HepG2 (cell line): ENCODE results near the gene GFY. TPM values are rescaled to one million over a fixed set of nuclear protein-coding genes. Genes with fewer than 3 reads are reported as not detected.
A peak's percentile ranks its signal among the peaks of the same experiment; 100 is the strongest.

Experiments
- ELF3 ChIP-seq: IDR thresholded peaks from 2 replicates; pipeline ENCODE4 v1.6.1; 2016; ENCODE audit warnings: missing genetic modification reagents, missing compliant biosample characterization
- GFI1 ChIP-seq: sonication (generic); formaldehyde crosslinking; IDR thresholded peaks from 2 replicates; pipeline ENCODE4 v1.5.0; 2020; ENCODE audit warnings: missing genetic modification reagents, mild to moderate bottlenecking, borderline replicate concordance
- HMG20A ChIP-seq: IDR thresholded peaks from 2 replicates; pipeline ENCODE4 v1.6.1; 2016; ENCODE audit warnings: borderline replicate concordance
- MYC ChIP-seq: sonication (generic); formaldehyde crosslinking; IDR thresholded peaks from 2 replicates; pipeline ENCODE4 v1.9.0; 2021; ENCODE audit warnings: missing genetic modification reagents, borderline replicate concordance
- PRPF4 ChIP-seq: fragments of 200-400 bp; formaldehyde crosslinking; IDR thresholded peaks from 2 replicates; pipeline ENCODE4 v1.6.1; 2016; ENCODE audit warnings: low read length, low read depth; ENCODE audit not compliant: poor library complexity, severe bottlenecking
- RFX1 ChIP-seq: fragments of 450-650 bp; IDR thresholded peaks from 2 replicates; pipeline ENCODE4 v1.6.1; 2017
- SALL1 ChIP-seq: sonication (generic); formaldehyde crosslinking; IDR thresholded peaks from 2 replicates; pipeline ENCODE4 v1.8.0; 2022; ENCODE audit warnings: mild to moderate bottlenecking, missing genetic modification reagents
- TARDBP ChIP-seq: sonication (generic); formaldehyde crosslinking; IDR thresholded peaks from 2 replicates; pipeline ENCODE4 v1.8.0; 2022; ENCODE audit warnings: mild to moderate bottlenecking, missing genetic modification reagents
- TOPORS ChIP-seq: sonication (generic); formaldehyde crosslinking; IDR thresholded peaks from 2 replicates; pipeline ENCODE4 v1.8.0; 2023; ENCODE audit warnings: mild to moderate bottlenecking, missing genetic modification reagents
- ZBTB20 ChIP-seq: sonication (generic); formaldehyde crosslinking; IDR thresholded peaks from 2 replicates; pipeline ENCODE4 v1.8.1; 2023; ENCODE audit warnings: missing genetic modification reagents, low read depth, mild to moderate bottlenecking, borderline replicate concordance
- ZMYM3 ChIP-seq: sonication (generic); formaldehyde crosslinking; IDR thresholded peaks from 2 replicates; pipeline ENCODE4 v1.5.1; 2020; ENCODE audit warnings: mild to moderate bottlenecking, missing genetic modification reagents
- ZNF12 ChIP-seq: sonication (generic); formaldehyde crosslinking; IDR thresholded peaks from 2 replicates; pipeline ENCODE4 v1.5.0; 2020; ENCODE audit warnings: missing genetic modification reagents
- ZNF251 ChIP-seq: sonication (generic); formaldehyde crosslinking; IDR thresholded peaks from 2 replicates; pipeline ENCODE4 v1.9.0; 2021; ENCODE audit warnings: mild to moderate bottlenecking, missing genetic modification reagents
- ZNF326 ChIP-seq: sonication (generic); formaldehyde crosslinking; IDR thresholded peaks from 2 replicates; pipeline ENCODE4 v1.4.0; 2020; ENCODE audit warnings: missing genetic modification reagents, borderline replicate concordance
- ZNF768 ChIP-seq: sonication (generic); formaldehyde crosslinking; IDR thresholded peaks from 2 replicates; pipeline ENCODE4 v1.4.0; 2020; ENCODE audit warnings: missing genetic modification reagents
- polyA plus RNA-seq, 8 experiments: library from polyadenylated mRNA; depleted of rRNA in 3 of 8; stranded (reverse) in 7 of 8; unstranded in 1 of 8; fragments of >200 nt; fragmentation: Illumina TruSeq in 4 of 8; extraction: Trizol in 4 of 8; gene quantifications; 2 replicates each; pipeline versions ENCODE4 v1.2.1 to v1.2.3, GENCODE V29; 2011 to 2016; ENCODE audit warnings: low read depth in 4 of 8, missing spikeins in 1 of 8, mixed read lengths in 1 of 8; ENCODE audit not compliant: insufficient read depth in 1 of 8
- total RNA-seq, 5 experiments: library from RNA; depleted of rRNA; stranded (reverse); fragments of >200 nt; fragmentation: Illumina TruSeq; extraction: Trizol; gene quantifications; 2 replicates each; pipeline ENCODE4 v1.2.3, GENCODE V29; 2016; ENCODE audit warnings: low read depth in 1 of 5
- TF ChIP-seq, protein P1 (sequence below): IDR thresholded peaks from 2 replicates; pipeline ENCODE4 v1.6.1; 2016; ENCODE audit warnings: missing compliant biosample characterization, missing genetic modification reagents, borderline replicate concordance
- TF ChIP-seq, protein P2 (sequence below): sonication (generic); formaldehyde crosslinking; conservative IDR thresholded peaks from 2 replicates; pipeline ENCODE4 v1.8.0; 2022; ENCODE audit warnings: missing genetic modification reagents
- TF ChIP-seq, protein P3 (sequence below): sonication (generic); formaldehyde crosslinking; IDR thresholded peaks from 2 replicates; pipeline ENCODE4 v1.9.0; 2021; ENCODE audit warnings: missing genetic modification reagents, mild to moderate bottlenecking, borderline replicate concordance
- TF ChIP-seq, protein P4 (sequence below), 2 experiments: sonication (generic) in 1 of 2; formaldehyde crosslinking in 1 of 2; IDR thresholded peaks; 2 replicates each; pipeline versions ENCODE4 v1.6.1 to v1.9.0; 2014 to 2022; ENCODE audit warnings: antibody characterized with exemption in 1 of 2, borderline replicate concordance in 1 of 2, inconsistent platforms in 1 of 2, low read depth in 1 of 2, missing genetic modification reagents in 1 of 2

Gene GFY
- total and polyA plus RNA-seq, 2 of the 13 experiments (the other 11 are each of a cell fraction or from before 2014, with no cell fraction given): not detected

DNA sequence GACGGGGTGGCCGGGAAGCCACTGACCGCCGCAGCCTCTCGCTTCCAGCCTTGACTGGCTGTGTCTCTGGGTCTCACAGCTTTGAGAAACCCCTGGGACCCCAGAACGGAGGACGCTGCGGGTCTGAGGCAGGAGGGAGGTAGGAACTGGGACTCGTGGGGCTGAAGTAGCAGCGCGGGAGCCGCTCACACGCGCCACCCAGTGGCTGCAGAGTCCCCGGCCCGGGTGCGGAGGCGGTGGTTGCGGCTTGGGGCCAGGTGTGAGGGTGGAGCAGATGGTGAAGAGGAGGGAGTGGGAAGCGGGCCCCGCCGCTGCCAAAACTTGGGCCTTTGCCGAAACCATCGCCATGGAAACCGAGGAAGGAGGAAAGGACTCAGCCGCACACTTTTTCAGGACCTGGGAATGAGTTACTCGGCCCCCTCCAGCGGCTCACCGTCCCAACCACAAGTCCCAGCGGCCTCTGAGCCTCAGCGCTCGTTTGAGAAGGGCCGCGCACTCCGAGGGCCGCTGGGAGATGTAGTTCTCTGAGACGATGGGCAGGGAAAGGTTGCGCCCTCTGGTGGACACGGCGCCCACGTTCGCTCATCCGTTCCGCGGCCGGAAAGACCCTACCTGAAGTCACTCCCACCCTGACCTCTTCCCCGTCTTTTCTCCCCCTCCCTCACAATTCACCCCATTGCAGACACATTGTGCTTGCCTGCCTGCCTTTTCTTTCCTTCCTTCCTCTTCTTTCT, 18.3 kb downstream of the GFY start (continued):
- TF ChIP-seq, protein P1, sequence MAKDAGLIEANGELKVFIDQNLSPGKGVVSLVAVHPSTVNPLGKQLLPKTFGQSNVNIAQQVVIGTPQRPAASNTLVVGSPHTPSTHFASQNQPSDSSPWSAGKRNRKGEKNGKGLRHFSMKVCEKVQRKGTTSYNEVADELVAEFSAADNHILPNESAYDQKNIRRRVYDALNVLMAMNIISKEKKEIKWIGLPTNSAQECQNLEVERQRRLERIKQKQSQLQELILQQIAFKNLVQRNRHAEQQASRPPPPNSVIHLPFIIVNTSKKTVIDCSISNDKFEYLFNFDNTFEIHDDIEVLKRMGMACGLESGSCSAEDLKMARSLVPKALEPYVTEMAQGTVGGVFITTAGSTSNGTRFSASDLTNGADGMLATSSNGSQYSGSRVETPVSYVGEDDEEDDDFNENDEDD (CRISPR knock-in tag): no peak
- TF ChIP-seq, protein P2, sequence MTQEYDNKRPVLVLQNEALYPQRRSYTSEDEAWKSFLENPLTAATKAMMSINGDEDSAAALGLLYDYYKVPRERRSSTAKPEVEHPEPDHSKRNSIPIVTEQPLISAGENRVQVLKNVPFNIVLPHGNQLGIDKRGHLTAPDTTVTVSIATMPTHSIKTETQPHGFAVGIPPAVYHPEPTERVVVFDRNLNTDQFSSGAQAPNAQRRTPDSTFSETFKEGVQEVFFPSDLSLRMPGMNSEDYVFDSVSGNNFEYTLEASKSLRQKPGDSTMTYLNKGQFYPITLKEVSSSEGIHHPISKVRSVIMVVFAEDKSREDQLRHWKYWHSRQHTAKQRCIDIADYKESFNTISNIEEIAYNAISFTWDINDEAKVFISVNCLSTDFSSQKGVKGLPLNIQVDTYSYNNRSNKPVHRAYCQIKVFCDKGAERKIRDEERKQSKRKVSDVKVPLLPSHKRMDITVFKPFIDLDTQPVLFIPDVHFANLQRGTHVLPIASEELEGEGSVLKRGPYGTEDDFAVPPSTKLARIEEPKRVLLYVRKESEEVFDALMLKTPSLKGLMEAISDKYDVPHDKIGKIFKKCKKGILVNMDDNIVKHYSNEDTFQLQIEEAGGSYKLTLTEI (CRISPR knock-in tag): no peak
- no peak for TF ChIP-seq TARDBP
- TF ChIP-seq PRPF4: no peak
- TF ChIP-seq GFI1: no peak
- TF ChIP-seq, protein P3, sequence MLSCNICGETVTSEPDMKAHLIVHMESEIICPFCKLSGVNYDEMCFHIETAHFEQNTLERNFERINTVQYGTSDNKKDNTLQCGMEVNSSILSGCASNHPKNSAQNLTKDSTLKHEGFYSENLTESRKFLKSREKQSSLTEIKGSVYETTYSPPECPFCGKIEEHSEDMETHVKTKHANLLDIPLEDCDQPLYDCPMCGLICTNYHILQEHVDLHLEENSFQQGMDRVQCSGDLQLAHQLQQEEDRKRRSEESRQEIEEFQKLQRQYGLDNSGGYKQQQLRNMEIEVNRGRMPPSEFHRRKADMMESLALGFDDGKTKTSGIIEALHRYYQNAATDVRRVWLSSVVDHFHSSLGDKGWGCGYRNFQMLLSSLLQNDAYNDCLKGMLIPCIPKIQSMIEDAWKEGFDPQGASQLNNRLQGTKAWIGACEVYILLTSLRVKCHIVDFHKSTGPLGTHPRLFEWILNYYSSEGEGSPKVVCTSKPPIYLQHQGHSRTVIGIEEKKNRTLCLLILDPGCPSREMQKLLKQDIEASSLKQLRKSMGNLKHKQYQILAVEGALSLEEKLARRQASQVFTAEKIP (CRISPR knock-in tag): no peak
- no peak for TF ChIP-seq TOPORS
- no peak for TF ChIP-seq RFX1
- TF ChIP-seq ZNF251 (CRISPR knock-in tag): no peak
- TF ChIP-seq ZNF326 (CRISPR knock-in tag): no peak
- TF ChIP-seq ZBTB20 (CRISPR knock-in tag): no peak
- TF ChIP-seq, protein P4, sequence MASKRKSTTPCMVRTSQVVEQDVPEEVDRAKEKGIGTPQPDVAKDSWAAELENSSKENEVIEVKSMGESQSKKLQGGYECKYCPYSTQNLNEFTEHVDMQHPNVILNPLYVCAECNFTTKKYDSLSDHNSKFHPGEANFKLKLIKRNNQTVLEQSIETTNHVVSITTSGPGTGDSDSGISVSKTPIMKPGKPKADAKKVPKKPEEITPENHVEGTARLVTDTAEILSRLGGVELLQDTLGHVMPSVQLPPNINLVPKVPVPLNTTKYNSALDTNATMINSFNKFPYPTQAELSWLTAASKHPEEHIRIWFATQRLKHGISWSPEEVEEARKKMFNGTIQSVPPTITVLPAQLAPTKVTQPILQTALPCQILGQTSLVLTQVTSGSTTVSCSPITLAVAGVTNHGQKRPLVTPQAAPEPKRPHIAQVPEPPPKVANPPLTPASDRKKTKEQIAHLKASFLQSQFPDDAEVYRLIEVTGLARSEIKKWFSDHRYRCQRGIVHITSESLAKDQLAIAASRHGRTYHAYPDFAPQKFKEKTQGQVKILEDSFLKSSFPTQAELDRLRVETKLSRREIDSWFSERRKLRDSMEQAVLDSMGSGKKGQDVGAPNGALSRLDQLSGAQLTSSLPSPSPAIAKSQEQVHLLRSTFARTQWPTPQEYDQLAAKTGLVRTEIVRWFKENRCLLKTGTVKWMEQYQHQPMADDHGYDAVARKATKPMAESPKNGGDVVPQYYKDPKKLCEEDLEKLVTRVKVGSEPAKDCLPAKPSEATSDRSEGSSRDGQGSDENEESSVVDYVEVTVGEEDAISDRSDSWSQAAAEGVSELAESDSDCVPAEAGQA (IDR thresholded peaks at IDR 0.05; ENCODE audit: low read depth): peak; percentile 69; the same call in 1 of the 2 replicates
- TF ChIP-seq, protein P4 (CRISPR knock-in tag; IDR thresholded peaks at IDR 0.05; ENCODE audit: borderline replicate concordance): no peak
- no peak for TF ChIP-seq ZMYM3 (CRISPR knock-in tag)
- no peak for TF ChIP-seq ZNF12 (CRISPR knock-in tag)
- TF ChIP-seq MYC (CRISPR knock-in tag): peak; percentile 77
- peak; percentile 13; the same call in 1 of the 2 replicates for TF ChIP-seq SALL1
- peak; percentile 38; the same call in 1 of the 2 replicates for TF ChIP-seq ZNF768
- no peak for TF ChIP-seq HMG20A (CRISPR knock-in tag)
- no peak; the same call in 1 of the 2 replicates for TF ChIP-seq ELF3
